ENCODE measurements around the gene ABT1.
"Not testable (repeated sequence)": the region's sequence is repeated elsewhere in the genome, so short reads cannot be mapped to it uniquely, and the experiment has no call there.

Gene ABT1

DNA sequence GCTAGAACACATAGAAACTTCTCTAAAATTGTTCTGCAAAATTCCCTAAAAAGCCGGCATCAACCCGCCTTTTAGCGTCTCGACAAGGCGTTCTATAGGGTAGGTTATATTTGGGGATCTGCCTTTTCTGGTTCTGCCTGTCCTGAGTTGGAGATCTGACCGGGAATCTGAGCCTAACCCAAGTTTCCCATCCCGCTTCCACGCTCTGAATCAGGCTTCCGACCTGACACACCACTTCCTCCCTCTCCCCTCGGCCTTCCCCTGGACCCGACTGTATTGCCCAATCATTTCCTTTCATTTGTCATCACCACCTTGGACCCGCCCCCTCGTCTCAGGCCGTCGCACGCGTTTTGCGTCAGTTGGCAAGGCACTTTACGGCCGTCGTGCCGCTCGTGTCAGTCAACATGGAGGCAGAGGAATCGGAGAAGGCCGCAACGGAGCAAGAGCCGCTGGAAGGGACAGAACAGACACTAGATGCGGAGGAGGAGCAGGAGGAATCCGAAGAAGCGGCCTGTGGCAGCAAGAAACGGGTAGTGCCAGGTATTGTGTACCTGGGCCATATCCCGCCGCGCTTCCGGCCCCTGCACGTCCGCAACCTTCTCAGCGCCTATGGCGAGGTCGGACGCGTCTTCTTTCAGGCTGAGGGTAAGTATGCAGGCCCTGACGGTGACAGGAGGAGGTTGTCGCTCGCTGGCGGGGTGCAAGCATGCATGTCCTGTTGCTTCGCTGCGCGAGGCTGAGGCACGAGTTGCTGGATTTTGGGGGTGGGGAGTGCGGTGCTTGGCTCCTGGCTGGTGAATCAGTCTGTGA lies at the start of gene ABT1:
TSS of gene ABT1 (plus strand) at position 375 of the 810 bp plus-strand sequence. CDS start at position 405, 30 bp downstream.
- DNase-seq, result peak; percentile 97

GRCh38 chr6:26547363-26547762 lies 49.4 kb upstream of the ABT1 start:
- not testable (repeated sequence) for DNase-seq

DNA sequence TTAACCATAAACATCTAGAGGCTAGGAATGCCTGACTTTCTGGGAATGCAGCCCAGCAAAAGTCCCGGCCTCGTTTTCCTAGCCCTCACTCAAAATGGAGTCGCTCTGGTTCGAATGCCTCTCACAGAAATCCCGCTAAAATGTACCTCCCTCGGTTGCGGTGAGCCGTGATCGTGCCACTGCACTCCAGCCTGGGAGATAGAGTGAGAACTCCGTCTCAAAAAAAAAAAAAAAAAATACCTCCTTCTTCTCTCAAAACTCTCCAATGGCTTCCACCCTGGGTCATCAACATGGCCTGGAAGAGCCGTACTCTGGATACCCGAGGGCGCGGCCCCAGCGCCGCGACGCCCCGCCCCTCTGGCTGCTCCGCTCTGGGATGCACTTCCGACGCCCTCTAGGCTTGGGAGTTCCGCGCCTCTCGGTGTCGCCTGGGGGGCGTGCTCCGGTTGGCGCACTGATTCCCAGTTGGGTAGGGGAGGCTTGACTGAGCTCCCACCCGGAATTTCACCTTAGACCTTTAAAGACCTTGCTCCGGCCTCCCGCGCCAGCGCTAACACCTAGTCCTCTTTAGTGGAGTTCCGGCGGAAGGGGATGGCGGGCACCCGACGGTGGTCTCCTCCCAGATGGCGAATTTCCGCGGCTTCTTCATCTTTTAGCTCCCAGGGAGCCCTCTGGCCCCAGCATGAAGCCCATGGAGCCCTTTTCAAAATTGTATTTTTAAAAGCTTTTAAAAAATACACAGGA lies 46.3 kb upstream of the ABT1 start:
- DNase-seq, result peak; percentile 24

DNA sequence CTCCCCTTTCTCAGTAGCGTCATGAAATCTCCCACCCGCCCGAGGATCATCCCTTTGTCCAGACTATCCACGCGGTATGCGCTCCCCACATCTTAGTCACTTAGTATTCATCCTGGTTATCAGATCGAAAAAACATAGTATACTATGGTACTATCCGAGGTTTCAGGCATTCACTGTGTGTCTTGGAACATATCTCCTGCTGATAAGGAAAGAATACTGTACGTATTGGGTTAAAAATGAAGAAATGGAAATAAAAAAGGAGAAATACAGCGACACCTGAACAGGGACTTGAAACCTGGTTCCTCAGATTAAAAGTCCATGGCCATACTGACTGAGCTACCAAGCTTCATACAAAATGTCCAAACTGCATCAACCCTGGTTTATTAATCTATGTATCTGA lies 44.5 kb upstream of the ABT1 start:
- no peak for DNase-seq

- DNase-seq, result peak; percentile 42
These were observed 44.0 kb upstream of the ABT1 start for GRCh38 chr6:26552640-26553188.

GRCh38 chr6:26553264-26553634 lies 43.5 kb upstream of the ABT1 start:
- peak; percentile 81 for DNase-seq

GRCh38 chr6:26553635-26554446 lies 42.9 kb upstream of the ABT1 start:
- peak; percentile 85 for DNase-seq

GRCh38 chr6:26554447-26554696 lies 42.4 kb upstream of the ABT1 start:
- DNase-seq, result no peak

DNA sequence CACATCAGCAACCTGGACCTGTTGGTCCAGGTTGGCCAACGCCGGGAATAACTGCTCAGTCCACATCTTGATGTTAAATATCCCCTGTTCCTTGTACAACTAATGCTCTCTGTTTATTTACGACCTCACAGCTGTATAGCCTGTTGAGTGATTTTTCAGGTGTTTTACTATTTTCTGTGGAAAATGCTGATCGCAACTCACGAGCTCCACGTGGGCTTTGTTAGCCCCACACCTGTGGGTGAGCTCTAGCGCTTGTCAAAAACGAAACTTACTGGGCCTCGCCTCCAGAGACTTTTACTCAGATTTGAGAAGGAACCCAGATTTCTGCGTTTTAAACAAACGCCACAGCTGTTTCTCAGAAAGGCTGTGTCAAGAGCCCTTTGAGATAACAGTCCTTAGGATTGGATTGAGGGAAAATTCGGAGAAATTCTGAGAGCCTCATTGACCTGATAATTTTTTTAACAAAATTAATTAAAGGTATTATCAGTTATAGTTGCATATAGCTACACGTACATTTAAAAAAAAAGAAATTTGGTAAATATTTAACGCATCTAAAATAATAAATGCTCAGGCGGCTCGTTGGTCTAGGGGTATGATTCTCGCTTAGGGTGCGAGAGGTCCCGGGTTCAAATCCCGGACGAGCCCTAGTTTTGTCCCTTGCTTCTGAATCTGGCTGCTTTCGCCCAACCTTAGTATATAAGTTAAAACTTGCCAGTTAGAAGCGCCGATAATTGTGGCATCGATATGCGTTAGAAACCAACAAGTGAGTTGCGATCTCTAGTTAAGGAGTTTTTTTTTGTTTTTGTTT lies 41.9 kb upstream of the ABT1 start:
- DNase-seq, result peak; percentile 68

GRCh38 chr6:26555505-26556262 lies 41.1 kb upstream of the ABT1 start:
- DNase-seq, result no peak

GRCh38 chr6:26556263-26557070 lies 40.3 kb upstream of the ABT1 start:
- peak; percentile 86 for DNase-seq

DNA sequence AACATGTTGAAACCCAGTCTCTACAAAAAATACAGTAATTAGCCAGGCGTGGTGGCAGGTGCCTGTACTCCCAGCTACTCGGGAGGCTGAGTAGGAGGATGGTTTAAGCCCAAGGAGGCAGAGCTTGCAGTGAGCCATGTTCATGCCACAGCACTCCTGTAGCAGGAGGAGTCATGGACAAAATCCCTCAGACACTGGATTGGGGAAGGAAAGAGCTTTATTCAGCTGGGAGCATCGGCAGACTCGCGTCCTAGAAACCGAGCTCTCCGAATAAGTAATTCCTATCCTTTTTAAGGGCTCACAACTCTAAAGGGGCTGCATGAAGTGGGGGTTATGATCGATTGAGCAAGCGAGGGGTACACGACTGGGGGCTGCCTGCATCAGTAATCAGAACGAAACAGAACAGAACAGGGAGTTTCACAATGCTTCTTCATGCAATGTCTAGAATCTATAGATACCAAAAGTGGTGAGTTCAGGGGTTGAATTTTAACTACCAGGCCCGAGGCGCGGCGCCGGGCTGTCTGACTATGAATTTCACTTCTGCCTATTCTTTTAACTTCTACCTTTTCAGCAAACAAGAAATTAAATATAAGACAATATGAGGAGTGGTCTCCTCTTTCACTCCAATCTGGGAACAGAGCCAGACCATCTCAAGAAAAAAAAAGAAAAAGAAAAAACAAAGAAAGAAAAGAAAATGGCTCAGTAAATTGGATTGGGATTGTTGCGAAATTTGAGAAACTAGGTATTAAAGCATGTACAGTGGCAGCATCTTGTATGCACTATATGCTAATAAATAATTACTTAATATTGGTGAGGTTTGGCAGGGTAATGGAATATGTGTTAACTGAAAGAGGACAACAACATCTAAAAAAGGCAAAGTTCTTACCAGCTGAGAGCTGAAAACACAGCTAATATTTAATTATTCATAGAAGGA lies 35.0 kb upstream of the ABT1 start:
- peak; percentile 14 for DNase-seq

DNA sequence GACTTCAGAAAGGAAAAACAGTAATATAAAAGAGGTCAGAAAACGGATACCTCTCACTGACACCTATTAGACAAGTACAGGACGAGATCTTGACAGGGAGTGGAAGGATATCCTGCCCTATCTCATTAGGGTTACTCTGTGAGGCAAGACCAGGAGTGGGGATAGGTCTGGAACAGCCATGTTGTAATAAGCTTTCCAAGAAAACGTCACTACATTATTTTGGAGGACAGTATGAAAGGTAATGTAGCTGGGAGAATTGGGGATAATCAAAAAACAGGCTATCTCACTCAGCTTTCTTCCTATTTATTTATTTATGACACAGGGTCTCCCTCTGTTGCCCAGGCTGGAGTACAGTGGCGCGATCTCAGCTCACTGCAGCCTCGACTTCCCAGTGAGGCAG lies 33.3 kb upstream of the ABT1 start:
- no peak for DNase-seq

- DNase-seq, result peak; percentile 93
These were observed 27.9 kb upstream of the ABT1 start for GRCh38 chr6:26568601-26569432.

- DNase-seq, result no peak
These were observed 27.4 kb upstream of the ABT1 start for GRCh38 chr6:26569433-26569764.

DNA sequence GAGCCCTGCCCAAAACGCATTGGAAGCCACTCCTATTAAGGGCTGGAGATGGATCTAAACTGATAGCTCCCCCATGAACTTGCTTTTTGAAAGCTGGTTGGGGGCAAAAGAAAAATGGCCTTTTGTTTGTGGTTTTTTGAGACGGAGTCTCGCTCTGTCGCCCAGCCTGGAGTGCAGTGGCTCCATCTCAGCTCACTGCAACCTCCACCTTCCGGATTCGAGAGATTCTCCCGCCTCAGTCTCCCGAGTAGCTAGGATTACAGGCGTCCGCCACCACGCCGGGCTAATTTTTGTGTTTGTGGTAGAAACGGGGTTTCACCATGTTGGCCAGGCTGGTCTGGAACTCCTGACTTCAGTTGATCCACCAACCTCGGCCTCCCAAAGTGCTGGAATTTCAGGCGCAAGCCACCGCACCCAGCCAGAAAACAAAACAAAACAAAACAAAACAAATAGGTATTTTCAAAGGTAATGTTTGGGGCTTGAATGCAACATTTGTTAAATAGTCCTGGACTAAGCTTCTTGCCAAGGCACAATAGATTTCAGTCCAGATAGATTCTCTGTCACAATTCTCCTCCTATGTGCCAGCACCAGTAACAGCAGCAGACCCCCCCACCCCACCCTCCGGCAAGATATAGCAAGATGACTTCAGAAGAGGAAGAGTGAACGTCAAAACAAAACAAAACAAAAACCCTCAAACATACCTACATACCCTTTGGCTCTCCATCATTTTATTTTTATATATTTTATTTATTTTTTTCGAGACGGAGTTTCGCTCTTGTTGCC lies 26.5 kb upstream of the ABT1 start:
- no peak for DNase-seq

- peak; percentile 94 for DNase-seq
These were observed 25.0 kb upstream of the ABT1 start for GRCh38 chr6:26571592-26572296.
